ENCODE measurements around the gene GLRX5. TPM values are rescaled to one million over a fixed set of nuclear protein-coding genes. Genes with fewer than 3 reads are reported as not detected.

The GLRX5 gene
- total RNA-seq, 1 experiment from 2014 or later = 23.2 TPM

DNA sequence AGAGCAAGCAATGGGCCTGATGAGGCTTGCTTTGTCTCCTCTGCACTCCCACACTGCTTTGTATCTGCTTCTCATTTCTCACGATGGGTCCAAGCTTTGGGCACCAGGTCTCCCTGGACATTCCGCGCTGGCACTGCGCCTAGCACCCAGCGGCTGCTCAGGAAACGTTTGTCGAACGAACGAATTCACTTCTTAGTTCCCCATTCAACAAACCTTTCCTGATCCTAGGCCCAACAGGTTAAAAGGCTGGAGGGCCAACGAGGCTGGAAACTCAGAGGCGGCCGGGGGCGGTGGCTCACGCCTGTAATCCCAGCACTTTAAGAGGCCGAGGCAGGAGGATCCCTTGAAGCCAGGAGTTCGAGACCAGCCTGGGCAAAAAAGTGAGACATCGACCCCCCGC lies 1.0 kb upstream of the GLRX5 start:
- peaks cover 90% of the 10 kb centered on the region for H3K79me2 ChIP-seq (ENCODE audit: low read depth)
- H3K4me1 ChIP-seq (replicated peaks; ENCODE audit: insufficient read depth) = peaks cover 46% of the 10 kb centered on the region
- H3K36me3 ChIP-seq (ENCODE audit: low read depth) = peaks cover 12% of the 10 kb centered on the region
- POLR2A ChIA-PET (ENCODE audit: unreplicated experiment) = no interaction called here
- CTCF ChIA-PET = no interaction called here
- H2AFZ ChIP-seq = no peak overlapping the region
- H3K4me3 ChIP-seq = peak overlapping the region; percentile 73
- peaks cover 25% of the 10 kb centered on the region for H4K20me1 ChIP-seq (ENCODE audit: insufficient read depth)
- no peaks in the 10 kb centered on the region for H3K9me2 ChIP-seq (ENCODE audit: insufficient read depth)
- DNase-seq = no peak
- peak overlapping the region; percentile 66 for H3K27ac ChIP-seq
- no peaks in the 10 kb centered on the region for H3K27me3 ChIP-seq (ENCODE audit: insufficient read depth, low read depth)
- TF ChIP-seq EZH2 (IDR thresholded peaks at IDR 0.05; ENCODE audit: low read depth) = no peak
- TF ChIP-seq, protein P1, sequence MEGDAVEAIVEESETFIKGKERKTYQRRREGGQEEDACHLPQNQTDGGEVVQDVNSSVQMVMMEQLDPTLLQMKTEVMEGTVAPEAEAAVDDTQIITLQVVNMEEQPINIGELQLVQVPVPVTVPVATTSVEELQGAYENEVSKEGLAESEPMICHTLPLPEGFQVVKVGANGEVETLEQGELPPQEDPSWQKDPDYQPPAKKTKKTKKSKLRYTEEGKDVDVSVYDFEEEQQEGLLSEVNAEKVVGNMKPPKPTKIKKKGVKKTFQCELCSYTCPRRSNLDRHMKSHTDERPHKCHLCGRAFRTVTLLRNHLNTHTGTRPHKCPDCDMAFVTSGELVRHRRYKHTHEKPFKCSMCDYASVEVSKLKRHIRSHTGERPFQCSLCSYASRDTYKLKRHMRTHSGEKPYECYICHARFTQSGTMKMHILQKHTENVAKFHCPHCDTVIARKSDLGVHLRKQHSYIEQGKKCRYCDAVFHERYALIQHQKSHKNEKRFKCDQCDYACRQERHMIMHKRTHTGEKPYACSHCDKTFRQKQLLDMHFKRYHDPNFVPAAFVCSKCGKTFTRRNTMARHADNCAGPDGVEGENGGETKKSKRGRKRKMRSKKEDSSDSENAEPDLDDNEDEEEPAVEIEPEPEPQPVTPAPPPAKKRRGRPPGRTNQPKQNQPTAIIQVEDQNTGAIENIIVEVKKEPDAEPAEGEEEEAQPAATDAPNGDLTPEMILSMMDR (conservative IDR thresholded peaks at IDR 0.05) = no peak
- intact Hi-C loops (cut with micrococcal nuclease; ENCODE audit: unreplicated experiment) = no loop called here
- no peaks in the 10 kb centered on the region for H3K9me3 ChIP-seq (ENCODE audit: insufficient read depth, low read depth)
- peak overlapping the region; percentile 96 for H3K4me2 ChIP-seq
- TSS peak; percentile 72 for BruUV-seq (replicated peaks)
- H3F3A ChIP-seq (ENCODE audit: insufficient read depth, low read depth) = peaks cover 21% of the 10 kb centered on the region; the same call in 1 of the 2 replicates

DNA sequence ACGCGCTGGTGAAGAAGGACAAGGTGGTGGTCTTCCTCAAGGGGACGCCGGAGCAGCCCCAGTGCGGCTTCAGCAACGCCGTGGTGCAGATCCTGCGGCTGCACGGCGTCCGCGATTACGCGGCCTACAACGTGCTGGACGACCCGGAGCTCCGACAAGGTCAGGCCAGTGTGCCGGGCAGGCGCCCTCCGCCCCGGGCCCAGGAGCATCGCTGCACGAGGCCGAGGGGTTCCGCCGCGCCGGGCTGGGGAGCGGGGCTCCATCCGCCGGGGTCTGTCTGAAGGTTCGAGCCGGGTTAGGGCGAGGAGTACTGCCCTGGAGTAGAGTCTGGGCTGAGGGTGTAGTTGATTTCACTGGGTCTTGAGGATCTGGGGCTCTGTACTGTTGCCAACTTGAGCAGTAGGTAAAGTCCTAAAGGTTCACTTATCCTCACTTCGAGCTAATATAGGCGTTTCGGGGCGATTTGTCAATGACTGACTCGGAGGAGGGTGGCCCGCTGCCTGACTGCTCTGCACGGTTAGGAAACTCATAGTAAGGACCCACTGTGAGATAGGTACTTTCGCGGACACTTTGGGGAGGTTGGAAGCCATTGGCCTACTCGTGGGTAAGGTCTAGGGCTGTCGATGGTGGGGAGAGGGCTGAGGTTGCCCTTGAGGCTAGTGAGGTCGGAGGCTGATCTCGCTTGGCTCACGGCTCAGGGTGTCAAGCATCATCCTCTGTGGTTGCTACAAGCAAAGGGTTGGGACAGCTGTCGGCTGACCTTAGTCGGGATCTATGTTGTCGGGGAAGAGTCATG lies 574 bp downstream of the GLRX5 start:
- TF ChIP-seq, protein P1 (conservative IDR thresholded peaks at IDR 0.05) = no peak
- TF ChIP-seq EZH2 (IDR thresholded peaks at IDR 0.05; ENCODE audit: low read depth) = no peak

DNA sequence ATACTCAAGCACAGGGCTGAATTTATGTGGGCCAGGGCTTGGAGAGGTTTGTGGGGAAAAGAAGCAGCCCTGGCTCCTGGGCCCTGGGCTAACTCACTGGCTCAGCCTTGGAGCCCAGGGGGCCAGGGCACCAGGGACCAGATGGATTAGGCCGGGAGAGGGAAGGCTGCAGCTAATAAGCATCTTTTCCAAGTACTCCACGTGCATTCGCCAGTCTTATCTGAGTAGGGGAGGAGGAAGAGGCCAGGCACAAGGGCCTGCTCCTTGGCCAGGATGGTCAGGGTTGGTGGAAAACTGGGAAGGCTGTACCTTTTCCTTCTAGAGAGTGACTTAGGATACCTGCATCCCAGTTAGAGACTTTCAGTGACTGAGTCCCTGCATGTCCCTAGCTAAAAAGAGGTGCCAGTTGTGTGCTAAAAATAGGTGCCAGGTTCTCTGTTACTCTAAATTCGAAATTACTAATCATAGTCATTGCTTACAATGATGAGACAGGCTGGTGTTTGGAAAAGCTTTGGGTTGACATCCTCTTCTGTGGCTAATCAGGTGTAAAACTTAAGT lies 1.3 kb downstream of the GLRX5 start:
- Histone ChIP-seq H3K79me2 (ENCODE audit: low read depth) (peaks cover 90% of the 10 kb centered on the region), H3K27ac (no peak overlapping the region), H3K9me3 (ENCODE audit: insufficient read depth, low read depth) (no peaks in the 10 kb centered on the region), H4K20me1 (ENCODE audit: insufficient read depth) (peaks cover 25% of the 10 kb centered on the region), H2AFZ (no peak overlapping the region), H3F3A (ENCODE audit: insufficient read depth, low read depth) (peaks cover 10% of the 10 kb centered on the region; the same call in 1 of the 2 replicates), H3K27me3 (ENCODE audit: insufficient read depth, low read depth) (no peaks in the 10 kb centered on the region), H3K4me2 (peak overlapping the region; percentile 96), H3K4me1 (replicated peaks; ENCODE audit: insufficient read depth) (peaks cover 31% of the 10 kb centered on the region), H3K9me2 (ENCODE audit: insufficient read depth) (no peaks in the 10 kb centered on the region), H3K36me3 (ENCODE audit: low read depth) (peaks cover 12% of the 10 kb centered on the region), H3K4me3 (peak overlapping the region; percentile 85)
- DNase-seq = no peak
- ChIA-PET CTCF (no interaction called here), POLR2A (ENCODE audit: unreplicated experiment) (interaction anchor here (0.6 kb wide), 1 partner anchor 79 kb away, joined by 3 read pairs; no protein-coding TSS in a partner anchor)
- no TSS peak for BruUV-seq (replicated peaks)
- no peak for TF ChIP-seq EZH2 (IDR thresholded peaks at IDR 0.05; ENCODE audit: low read depth)
- TF ChIP-seq, protein P1 (conservative IDR thresholded peaks at IDR 0.05) = no peak
- intact Hi-C loops (cut with micrococcal nuclease; ENCODE audit: unreplicated experiment) = no loop called here

More for the DNA sequence above, 574 bp downstream of the GLRX5 start:
- intact Hi-C loops (cut with micrococcal nuclease; ENCODE audit: unreplicated experiment) = no loop called here
- Histone ChIP-seq H2AFZ (no peak overlapping the region), H3K9me3 (ENCODE audit: insufficient read depth, low read depth) (no peaks in the 10 kb centered on the region), H3K4me2 (peak overlapping the region; percentile 96), H3K9me2 (ENCODE audit: insufficient read depth) (no peaks in the 10 kb centered on the region), H3K4me3 (peak overlapping the region; percentile 85), H4K20me1 (ENCODE audit: insufficient read depth) (peaks cover 25% of the 10 kb centered on the region), H3K27ac (no peak overlapping the region), H3K36me3 (ENCODE audit: low read depth) (peaks cover 12% of the 10 kb centered on the region), H3K27me3 (ENCODE audit: insufficient read depth, low read depth) (no peaks in the 10 kb centered on the region), H3K79me2 (ENCODE audit: low read depth) (peaks cover 90% of the 10 kb centered on the region), H3K4me1 (replicated peaks; ENCODE audit: insufficient read depth) (peaks cover 37% of the 10 kb centered on the region), H3F3A (ENCODE audit: insufficient read depth, low read depth) (peaks cover 15% of the 10 kb centered on the region; the same call in 1 of the 2 replicates)
- ChIA-PET POLR2A (ENCODE audit: unreplicated experiment) (interaction anchor here (0.6 kb wide), 2 partner anchors 66 to 78 kb away, joined by 3 read pairs; no protein-coding TSS in a partner anchor), CTCF (no interaction called here)
- no peak for DNase-seq
- BruUV-seq (replicated peaks) = TSS peak; percentile 26
